AG04449 (cell line): Measurements from ENCODE around the gene CRTC1.
A peak's percentile ranks its signal among the peaks of the same experiment; 100 is the strongest.

Experiments
- CTCF ChIA-PET: fragments of 350-600 bp; formaldehyde crosslinking; extraction: SDS; loops from one replicate; lab custom pipeline; 2021; ENCODE audit warnings: antibody characterized with exemption; lab: Yijun Ruan, JAX
- POLR2A ChIA-PET: fragments of 400-600, 350-600 bp; formaldehyde crosslinking; extraction: SDS; loops from one replicate; lab custom pipeline; 2020; ENCODE audit warnings: antibody characterized with exemption, inconsistent platforms; lab: Yijun Ruan, JAX
- DNase-seq: peaks from one replicate; pipeline ENCODE4 v3.0.0-alpha.2; 2010; ENCODE audit warnings: low read depth, low spot score
- H3K4me3 ChIP-seq: 2 replicates; pipeline ENCODE4 v1.5.1; 2011; ENCODE audit warnings: low read depth, mild to moderate bottlenecking, control low read depth, low read length
- CTCF ChIP-seq: IDR thresholded peaks from one replicate; pipeline ENCODE4 v1.5.1; 2011; ENCODE audit warnings: mild to moderate bottlenecking, moderate library complexity, low read length, control low read depth, inconsistent platforms; ENCODE audit not compliant: insufficient read depth; ENCODE audit errors: missing control alignments

CRTC1 gene

GRCh38 chr19:18773682-18774081 is 90.2 kb downstream of the CRTC1 start:
- TF ChIP-seq CTCF = no peak
- CTCF ChIA-PET = interaction anchor here (1.1 to 1.5 kb wide), 2 partner anchors 13 to 180 kb away, joined by 3 read pairs; no protein-coding TSS in a partner anchor
- POLR2A ChIA-PET = no interaction called here
- no peak for DNase-seq
- no peak overlapping the region for H3K4me3 ChIP-seq

GRCh38 chr19:18774107-18774506 is 90.6 kb downstream of the CRTC1 start:
- no peak for TF ChIP-seq CTCF
- POLR2A ChIA-PET = no interaction called here
- no peak overlapping the region for H3K4me3 ChIP-seq
- CTCF ChIA-PET = interaction anchor here (1.1 kb wide), 1 partner anchor 180 kb away, joined by 3 read pairs; no protein-coding TSS in a partner anchor
- DNase-seq = no peak

- ChIA-PET POLR2A (interaction anchor here (1.2 kb wide), 1 partner anchor 186 kb away, joined by 3 read pairs; the partner anchor contains the start of gene REX1BD), CTCF (interaction anchor here (1.1 to 2.9 kb wide), 3 partner anchors 7 to 182 kb away, joined by 3 to 10 read pairs (median 4); no protein-coding TSS in a partner anchor)
- no peak overlapping the region for H3K4me3 ChIP-seq
- DNase-seq = no peak
- TF ChIP-seq CTCF = no peak
Measured at GRCh38 chr19:18774782-18775444, 91.4 kb downstream of the CRTC1 start.

- no peak overlapping the region for H3K4me3 ChIP-seq
- no peak for DNase-seq
- POLR2A ChIA-PET = interaction anchor here (1.2 kb wide), 1 partner anchor 187 kb away, joined by 3 read pairs; the partner anchor contains the start of gene REX1BD
- no peak for TF ChIP-seq CTCF
- CTCF ChIA-PET = interaction anchor here (1.1 to 2.9 kb wide), 4 partner anchors 8 to 183 kb away, joined by 3 to 10 read pairs (median 4); no protein-coding TSS in a partner anchor
Measured at GRCh38 chr19:18775586-18776287, 92.3 kb downstream of the CRTC1 start.

GRCh38 chr19:18776288-18776594 is 92.8 kb downstream of the CRTC1 start:
- H3K4me3 ChIP-seq = no peak overlapping the region
- POLR2A ChIA-PET = no interaction called here
- no peak for DNase-seq
- CTCF ChIA-PET = interaction anchor here (1.1 to 2.9 kb wide), 3 partner anchors 9 to 71 kb away, joined by 4 to 10 read pairs (median 5); no protein-coding TSS in a partner anchor
- TF ChIP-seq CTCF = peak; percentile 66

GRCh38 chr19:18776736-18777135 is 93.3 kb downstream of the CRTC1 start:
- H3K4me3 ChIP-seq = no peak overlapping the region
- DNase-seq = no peak
- TF ChIP-seq CTCF = no peak
- ChIA-PET CTCF (interaction anchor here (1.2 to 2.9 kb wide), 3 partner anchors 9 to 71 kb away, joined by 5 to 14 read pairs (median 10); no protein-coding TSS in a partner anchor), POLR2A (no interaction called here)
